Hepatocyte (in vitro differentiated cells): ENCODE data around the gene ONECUT3.

Experiments
- CTCF ChIP-seq: fragments of 200-600 bp; sonication (generic); IDR thresholded peaks from 2 replicates; pipeline ENCODE4 v1.5.1; 2016; ENCODE audit warnings: antibody characterized with exemption, mild to moderate bottlenecking; ENCODE audit not compliant: poor library complexity
- EZH2 ChIP-seq: fragments of 200-600 bp; sonication (generic); IDR thresholded peaks from 2 replicates; pipeline ENCODE4 v1.6.1; 2016; ENCODE audit warnings: antibody characterized with exemption, mild to moderate bottlenecking, borderline replicate concordance
- EZH2phosphoT487 ChIP-seq: fragments of 200-600 bp; sonication (generic); IDR thresholded peaks from one replicate; pipeline ENCODE4 v1.6.1; 2018; ENCODE audit warnings: antibody characterized with exemption, mild to moderate bottlenecking, low read depth, moderate library complexity; ENCODE audit not compliant: unreplicated experiment, severe bottlenecking

GRCh38 chr19:1791879-1792278 lies 38.6 kb downstream of the ONECUT3 start:
- TF ChIP-seq CTCF: no peak
- TF ChIP-seq EZH2phosphoT487: no peak
- TF ChIP-seq EZH2: no peak
